ENCODE data around the gene CCDC3.

Gene CCDC3

GRCh38 chr10:12919574-12919973 lies 81.9 kb downstream of the CCDC3 start:
- DNase-seq = no peak

GRCh38 chr10:12916587-12916986 lies 84.9 kb downstream of the CCDC3 start:
- no peak for DNase-seq

GRCh38 chr10:12915637-12916168 lies 85.8 kb downstream of the CCDC3 start:
- no peak for DNase-seq

- no peak for DNase-seq
Observed at GRCh38 chr10:12914111-12914510, 87.4 kb downstream of the CCDC3 start.

GRCh38 chr10:12911795-12912194 lies 89.7 kb downstream of the CCDC3 start:
- DNase-seq = no peak

- no peak for DNase-seq
Observed at GRCh38 chr10:12910835-12911234, 90.7 kb downstream of the CCDC3 start.

DNA sequence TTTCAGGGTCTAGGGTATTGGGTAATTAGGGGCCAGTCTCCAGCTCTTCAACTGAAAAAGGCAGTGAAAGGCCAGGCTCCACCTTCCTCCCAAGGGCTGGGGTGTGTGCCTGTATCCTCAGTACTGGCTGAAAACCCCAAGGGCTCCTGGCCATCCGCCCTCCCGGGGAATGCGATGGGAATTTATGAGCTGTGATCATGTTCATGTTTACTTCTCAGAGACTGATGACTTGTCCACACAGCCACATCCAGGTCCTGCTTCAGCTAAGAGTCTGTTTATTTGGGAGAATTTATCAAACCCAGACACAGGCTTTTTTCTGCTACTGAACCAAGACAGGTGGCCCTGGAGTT lies 91.7 kb downstream of the CCDC3 start:
- no peak for DNase-seq

GRCh38 chr10:12909182-12909835 lies 92.2 kb downstream of the CCDC3 start:
- no peak for DNase-seq

- no peak for DNase-seq
Observed at GRCh38 chr10:12908773-12909172, 92.7 kb downstream of the CCDC3 start.

DNA sequence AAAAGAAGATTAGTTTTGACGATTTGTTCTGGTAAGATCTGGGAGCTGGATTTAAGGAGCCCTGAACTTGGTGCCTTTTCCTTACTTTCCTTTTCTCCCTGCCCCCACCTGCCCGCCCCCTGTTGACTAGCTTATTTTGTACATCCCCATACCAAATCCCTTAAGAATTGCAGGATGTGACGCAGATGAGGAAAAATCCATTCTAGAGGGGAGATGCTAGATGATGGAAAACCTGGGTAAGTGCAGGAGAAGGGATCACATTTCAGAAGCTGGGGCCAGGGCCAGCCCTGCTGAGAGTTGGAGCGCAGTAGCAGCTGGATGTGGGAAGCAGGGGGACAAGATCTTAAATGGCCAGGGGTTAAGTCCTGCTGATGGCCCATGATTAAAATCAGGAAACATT lies 93.9 kb downstream of the CCDC3 start:
- no peak for DNase-seq

DNA sequence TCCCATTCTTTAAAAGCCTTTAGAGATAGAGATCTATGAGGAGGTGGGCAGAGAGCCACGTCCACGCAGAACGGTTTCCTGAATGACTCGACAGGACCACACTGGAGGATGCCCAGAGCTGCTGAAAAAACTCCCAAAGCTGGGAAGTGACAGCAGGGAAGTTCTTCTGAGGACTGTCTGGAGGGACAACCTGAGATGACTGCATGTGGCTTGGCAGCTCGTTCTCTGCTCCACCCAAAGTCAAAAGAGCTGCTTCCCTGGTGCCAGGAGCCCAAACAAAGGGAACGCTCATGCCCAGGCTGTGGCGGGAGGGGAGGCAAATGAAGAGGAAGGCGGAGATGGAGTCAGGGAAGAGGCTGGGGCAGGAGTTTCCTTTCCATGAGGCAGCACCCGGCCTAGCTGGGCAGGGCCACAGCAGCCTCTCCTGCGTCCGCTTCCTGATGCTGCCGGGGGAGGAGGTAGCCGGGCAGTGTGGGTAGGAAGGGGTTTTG lies 95.4 kb downstream of the CCDC3 start:
- DNase-seq = no peak

DNA sequence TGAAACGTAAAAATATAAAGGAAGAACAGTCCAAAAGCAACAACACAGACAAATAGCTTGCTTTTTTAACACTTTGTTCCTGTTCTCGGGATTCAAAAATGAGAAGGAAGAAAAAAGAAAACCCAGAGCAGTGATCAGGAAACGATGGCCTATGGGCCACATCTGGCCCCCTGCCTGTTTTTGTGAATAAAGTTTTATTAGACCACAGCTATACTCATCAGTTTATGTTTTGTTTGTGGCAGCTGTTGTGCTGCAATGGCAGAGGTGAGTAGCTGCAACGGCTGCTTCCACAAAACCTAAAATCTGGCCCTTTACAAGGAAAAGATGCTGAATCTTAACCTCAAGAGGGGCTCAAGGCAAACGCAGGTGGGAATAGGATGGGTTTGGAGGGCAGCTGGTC lies 96.4 kb downstream of the CCDC3 start:
- no peak for DNase-seq

GRCh38 chr10:12902851-12903358 lies 98.6 kb downstream of the CCDC3 start:
- DNase-seq = no peak

GRCh38 chr10:12902135-12902572 lies 99.4 kb downstream of the CCDC3 start:
- DNase-seq = peak; percentile 75

DNA sequence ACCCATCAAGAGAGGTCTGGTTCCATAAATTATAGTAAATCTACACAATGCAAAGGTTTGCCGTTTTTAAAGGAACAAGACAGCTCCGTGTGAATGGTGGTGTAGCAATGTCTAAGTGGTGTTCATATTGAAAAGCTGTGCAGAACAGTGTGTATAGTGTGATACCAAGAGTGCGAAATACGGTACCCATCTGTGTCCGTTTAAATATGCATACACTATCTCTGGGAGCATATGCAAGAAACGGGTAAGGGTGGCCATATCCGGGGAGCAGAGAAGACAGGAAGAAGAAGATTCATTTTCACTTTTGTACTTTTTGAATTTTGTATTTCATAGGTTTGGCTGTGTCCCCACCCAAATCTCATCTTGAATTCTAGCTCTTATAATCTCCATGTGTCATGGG lies 102.0 kb downstream of the CCDC3 start:
- DNase-seq = no peak

DNA sequence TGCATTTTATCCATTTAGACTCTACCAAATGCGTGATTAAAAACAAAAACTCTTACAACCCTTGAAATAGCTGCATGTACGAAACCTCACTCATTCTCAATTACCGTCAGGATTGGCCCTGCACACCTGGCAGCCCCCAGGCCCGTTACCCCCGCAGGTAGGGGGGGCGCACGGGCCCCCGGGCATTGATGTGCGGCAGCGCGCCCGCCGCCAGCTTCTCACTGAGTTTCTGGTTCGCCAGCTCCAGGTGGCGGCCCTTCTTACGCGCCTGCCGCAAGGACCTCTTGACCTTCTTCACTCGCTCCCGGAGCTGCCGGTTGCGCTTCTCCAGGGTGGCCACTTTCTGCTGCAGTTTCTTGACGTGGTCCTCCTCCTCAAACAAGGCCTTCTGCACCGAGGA lies 103.2 kb downstream of the CCDC3 start:
- no peak for DNase-seq

GRCh38 chr10:12897278-12897677 lies 104.2 kb downstream of the CCDC3 start:
- no peak for DNase-seq

DNA sequence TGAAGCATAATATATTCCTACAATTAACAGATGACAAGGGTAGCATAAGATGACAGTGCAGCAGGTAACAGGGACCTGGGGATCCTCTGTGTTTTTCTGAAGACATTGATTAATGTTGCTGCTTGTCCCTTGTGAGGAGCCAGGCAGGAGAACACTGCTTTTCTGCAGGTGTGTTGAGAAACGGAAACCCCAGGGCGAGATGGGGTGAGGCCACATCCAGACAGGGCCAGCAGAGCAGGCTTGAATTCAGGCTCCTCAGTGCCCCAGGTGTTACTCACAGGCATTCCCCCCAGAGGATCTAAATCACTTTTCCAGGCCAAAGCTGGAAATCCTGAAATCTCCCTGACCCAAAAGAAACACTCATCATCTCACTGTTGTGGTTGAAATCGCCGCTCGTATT lies 105.3 kb downstream of the CCDC3 start:
- no peak for DNase-seq

- DNase-seq = no peak
Observed at GRCh38 chr10:12892924-12893323, 108.6 kb downstream of the CCDC3 start.

GRCh38 chr10:12890958-12891357 lies 110.6 kb downstream of the CCDC3 start:
- no peak for DNase-seq

DNA sequence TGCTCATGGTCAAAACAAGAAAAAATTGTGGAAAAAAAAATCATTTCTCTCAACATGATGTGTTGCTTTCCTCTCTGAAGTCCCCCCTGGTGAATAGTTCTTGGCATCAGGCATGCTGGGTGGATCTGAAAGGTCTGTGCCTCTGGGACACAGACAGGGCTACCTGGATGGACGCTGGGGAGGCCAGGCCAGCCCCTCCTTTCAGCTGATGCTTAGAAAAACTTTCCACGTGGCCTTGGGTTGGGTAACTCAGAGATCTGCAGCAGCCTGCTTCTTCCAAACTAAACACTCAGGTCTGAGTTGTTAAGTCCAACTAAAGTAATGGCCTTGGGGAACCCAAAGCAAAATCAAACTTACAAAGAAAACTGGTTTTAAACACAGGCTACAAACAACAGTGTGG lies 113.0 kb downstream of the CCDC3 start:
- no peak for DNase-seq

- no peak for DNase-seq
Observed at GRCh38 chr10:12887780-12888179, 113.7 kb downstream of the CCDC3 start.

- DNase-seq = no peak
Observed at GRCh38 chr10:12884851-12885250, 116.7 kb downstream of the CCDC3 start.

GRCh38 chr10:12880423-12880822 lies 121.1 kb downstream of the CCDC3 start:
- no peak for DNase-seq

GRCh38 chr10:12877150-12877549 lies 124.4 kb downstream of the CCDC3 start:
- no peak for DNase-seq
